Fibroblast of villous mesenchyme (primary cell): Measurements from ENCODE around the gene DNM3. TPM values are rescaled to one million over a fixed set of nuclear protein-coding genes. Genes with fewer than 3 reads are reported as not detected.

Experiments
- DNase-seq: peaks from one replicate; pipeline ENCODE4 v3.0.0-alpha.2; 2010; ENCODE audit warnings: low read depth
- H3K4me3 ChIP-seq: 2 replicates; pipeline ENCODE4 v1.5.1; 2011; ENCODE audit warnings: low read depth, mild to moderate bottlenecking, low read length
- CTCF ChIP-seq: IDR thresholded peaks from 2 replicates; pipeline ENCODE4 v1.5.1; 2012; ENCODE audit warnings: low read depth, mild to moderate bottlenecking, low read length; ENCODE audit not compliant: insufficient read depth
- total RNA-seq: library from RNA; depleted of rRNA; stranded (reverse); fragments of >200 nt; gene quantifications from 2 replicates; pipeline ENCODE4 v1.2.3, GENCODE V29; 2012

Gene DNM3
- total RNA-seq, 1 donor = 2.2 TPM

- peak; percentile 77 for DNase-seq
- H3K4me3 ChIP-seq = no peak overlapping the region
- no peak for TF ChIP-seq CTCF
Measured at GRCh38 chr1:171803045-171803444, 38.3 kb upstream of the DNM3 start.

- no peak for TF ChIP-seq CTCF
- no peak overlapping the region for H3K4me3 ChIP-seq
Measured at GRCh38 chr1:171803461-171804022, 37.8 kb upstream of the DNM3 start.

GRCh38 chr1:171805395-171806115 is 35.7 kb upstream of the DNM3 start:
- DNase-seq = peak; percentile 23
- peak overlapping the region; percentile 3 for H3K4me3 ChIP-seq
- TF ChIP-seq CTCF = no peak

More at GRCh38 chr1:171803461-171804022, 37.8 kb upstream of the DNM3 start:
- no peak for DNase-seq

GRCh38 chr1:171807556-171807955 is 33.7 kb upstream of the DNM3 start:
- no peak for DNase-seq
- H3K4me3 ChIP-seq = no peak overlapping the region
- no peak for TF ChIP-seq CTCF

- no peak overlapping the region for H3K4me3 ChIP-seq
- TF ChIP-seq CTCF = no peak
- DNase-seq = no peak
Measured at GRCh38 chr1:171809834-171810233, 31.5 kb upstream of the DNM3 start.

GRCh38 chr1:171811672-171812071 is 29.6 kb upstream of the DNM3 start:
- DNase-seq = no peak
- no peak for TF ChIP-seq CTCF
- H3K4me3 ChIP-seq = no peak overlapping the region

- TF ChIP-seq CTCF = no peak
- no peak for DNase-seq
- H3K4me3 ChIP-seq = no peak overlapping the region
Measured at GRCh38 chr1:171814692-171815091, 26.6 kb upstream of the DNM3 start.
